ENCODE measurements around the gene CSTF1.
A peak's percentile ranks its signal among the peaks of the same experiment; 100 is the strongest.

Gene CSTF1

GRCh38 chr20:56392132-56392880, at the start of gene CSTF1, which contains the start of gene AURKA:
TSS of gene CSTF1 (plus strand) at chr20:56392645. CDS start at chr20:56395553, 2,908 bp downstream.
TSS of gene AURKA (minus strand) at chr20:56392215. CDS start at chr20:56388197, 4,018 bp downstream.
- peak; percentile 100 for DNase-seq (ENCODE audit: low spot score)

GRCh38 chr20:56342783-56343182, 49.7 kb upstream of the CSTF1 start:
- no peak for DNase-seq (ENCODE audit: low spot score)

GRCh38 chr20:56343861-56344381, 48.5 kb upstream of the CSTF1 start:
- DNase-seq (ENCODE audit: low spot score): peak; percentile 87

- no peak for DNase-seq (ENCODE audit: low spot score)
Observed at GRCh38 chr20:56345911-56346310, 46.5 kb upstream of the CSTF1 start.

GRCh38 chr20:56347628-56348304, 44.7 kb upstream of the CSTF1 start:
- no peak for DNase-seq (ENCODE audit: low spot score)

GRCh38 chr20:56348305-56348693, 44.1 kb upstream of the CSTF1 start:
- DNase-seq (ENCODE audit: low spot score): no peak

GRCh38 chr20:56348746-56349145, 43.7 kb upstream of the CSTF1 start:
- no peak for DNase-seq (ENCODE audit: low spot score)

- DNase-seq (ENCODE audit: low spot score): peak; percentile 28
Observed at GRCh38 chr20:56350842-56351241, 41.6 kb upstream of the CSTF1 start.

GRCh38 chr20:56352345-56353055, 39.9 kb upstream of the CSTF1 start:
- DNase-seq (ENCODE audit: low spot score): peak; percentile 63

- no peak for DNase-seq (ENCODE audit: low spot score)
Observed at GRCh38 chr20:56353356-56353755, 39.1 kb upstream of the CSTF1 start.

GRCh38 chr20:56358070-56358469, 34.4 kb upstream of the CSTF1 start:
- DNase-seq (ENCODE audit: low spot score): peak; percentile 26

- peak; percentile 99 for DNase-seq (ENCODE audit: low spot score)
Observed at GRCh38 chr20:56358600-56359211, 33.7 kb upstream of the CSTF1 start, which contains the start of gene FAM210B. TSS of gene FAM210B (plus strand) at chr20:56358974. CDS start at chr20:56359006, 32 bp downstream.

GRCh38 chr20:56359212-56360132, 33.0 kb upstream of the CSTF1 start:
- peak; percentile 80 for DNase-seq (ENCODE audit: low spot score)

- no peak for DNase-seq (ENCODE audit: low spot score)
Observed at GRCh38 chr20:56360133-56360907, 32.1 kb upstream of the CSTF1 start.

- DNase-seq (ENCODE audit: low spot score): no peak
Observed at GRCh38 chr20:56360908-56361205, 31.6 kb upstream of the CSTF1 start.

GRCh38 chr20:56361900-56362299, 30.5 kb upstream of the CSTF1 start:
- no peak for DNase-seq (ENCODE audit: low spot score)

- no peak for DNase-seq (ENCODE audit: low spot score)
Observed at GRCh38 chr20:56362833-56363413, 29.5 kb upstream of the CSTF1 start.

- no peak for DNase-seq (ENCODE audit: low spot score)
Observed at GRCh38 chr20:56363491-56363890, 29.0 kb upstream of the CSTF1 start.

- no peak for DNase-seq (ENCODE audit: low spot score)
Observed at GRCh38 chr20:56368351-56369134, 23.9 kb upstream of the CSTF1 start.
